Suppressor macrophage treated with lipopolysaccharide for 4 hours (primary cell): Measurements from ENCODE around the gene TNNT1.
A peak's percentile ranks its signal among the peaks of the same experiment; 100 is the strongest.

Experiments
- DNase-seq: peaks from one replicate; pipeline ENCODE4 v3.0.0-alpha.2; 2020

The TNNT1 gene

DNA sequence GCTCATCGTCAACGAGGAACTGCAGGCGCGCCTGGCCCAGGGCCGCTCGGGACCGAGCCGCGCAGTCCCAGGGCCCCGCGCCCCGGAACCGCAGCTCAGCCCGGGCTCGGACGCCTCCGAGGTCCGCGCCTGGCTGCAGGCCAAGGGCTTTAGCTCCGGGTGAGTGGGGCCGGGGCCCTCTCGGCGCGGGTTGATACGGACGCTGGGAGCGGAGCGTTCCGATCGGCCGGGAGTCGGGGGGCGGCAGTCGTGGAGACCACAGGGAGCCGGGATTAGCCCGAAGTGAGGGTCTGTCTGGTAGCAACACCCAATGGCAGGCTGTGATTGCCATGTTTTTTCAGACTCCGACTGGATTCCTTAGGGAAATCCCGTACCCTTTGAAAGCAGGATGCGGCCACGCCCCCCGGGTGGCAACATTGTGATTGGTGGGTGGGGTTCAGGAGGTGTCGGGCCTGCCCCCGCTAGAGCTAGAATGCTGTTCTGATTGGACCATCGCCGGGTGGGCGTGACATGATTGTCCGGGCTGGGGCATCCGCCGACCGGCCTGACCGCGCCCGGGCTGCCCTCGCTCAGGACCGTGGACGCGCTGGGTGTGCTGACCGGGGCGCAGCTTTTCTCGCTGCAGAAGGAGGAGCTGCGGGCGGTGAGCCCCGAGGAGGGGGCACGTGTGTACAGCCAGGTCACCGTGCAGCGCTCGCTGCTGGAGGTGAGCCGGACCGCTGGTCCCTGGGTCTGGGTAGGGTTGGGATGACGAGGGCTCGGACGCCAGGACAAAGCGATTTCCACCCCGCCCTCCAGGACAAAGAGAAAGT, 62.1 kb downstream of the TNNT1 start:
- DNase-seq = peak; percentile 81

DNA sequence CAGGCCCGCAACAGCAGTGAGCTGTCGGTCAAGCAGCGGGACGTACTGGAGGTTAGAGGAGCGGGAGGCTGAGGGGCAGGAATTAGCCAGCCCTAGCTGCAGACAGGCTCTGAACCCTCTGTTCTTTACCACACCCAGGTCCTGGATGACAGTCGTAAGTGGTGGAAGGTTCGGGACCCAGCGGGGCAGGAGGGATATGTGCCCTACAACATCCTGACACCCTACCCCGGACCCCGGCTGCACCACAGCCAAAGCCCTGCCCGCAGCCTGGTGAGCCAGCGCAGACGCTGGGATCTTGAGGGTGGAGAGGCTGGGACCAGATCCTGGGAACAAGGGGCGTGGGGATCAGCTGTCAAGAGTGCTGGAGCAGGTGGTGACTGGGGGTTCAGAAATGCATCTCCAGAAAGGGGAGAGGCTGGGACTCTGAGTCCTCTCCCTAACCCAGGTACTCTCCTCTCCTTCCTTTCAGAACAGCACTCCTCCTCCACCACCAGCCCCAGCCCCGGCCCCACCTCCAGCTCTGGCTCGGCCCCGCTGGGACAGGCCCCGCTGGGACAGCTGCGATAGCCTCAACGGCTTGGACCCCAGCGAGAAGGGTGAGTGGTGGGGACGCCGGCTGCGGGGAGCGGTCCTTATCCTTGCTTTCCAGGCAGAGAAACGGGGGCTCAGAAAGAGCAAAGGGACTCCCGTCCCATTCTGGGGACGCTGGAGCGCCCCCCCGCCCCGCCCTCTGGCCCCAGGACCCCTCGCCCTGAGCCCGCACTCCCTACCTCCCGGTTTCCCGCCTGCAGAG, 62.9 kb downstream of the TNNT1 start:
- no peak for DNase-seq

DNA sequence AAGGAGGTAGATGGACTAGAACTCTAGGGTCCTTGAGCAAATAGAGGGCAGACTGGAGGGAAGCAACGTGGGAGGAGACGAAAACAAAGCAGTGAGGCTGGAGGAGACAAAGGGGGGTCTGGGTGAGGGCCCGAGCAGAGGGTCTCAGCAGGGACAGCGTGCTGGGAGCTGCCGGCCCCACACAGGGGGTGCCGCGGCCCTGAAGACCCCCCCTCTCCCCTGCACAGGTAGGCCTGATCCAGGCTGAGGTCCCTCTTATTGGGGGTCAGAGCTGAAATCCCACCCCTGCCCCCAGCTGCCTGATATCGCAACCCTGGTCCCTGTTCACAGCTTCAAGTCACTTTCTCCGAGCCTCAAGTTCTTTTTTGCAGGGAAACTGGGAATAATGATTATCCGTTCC, 64.6 kb downstream of the TNNT1 start:
- DNase-seq = no peak

DNA sequence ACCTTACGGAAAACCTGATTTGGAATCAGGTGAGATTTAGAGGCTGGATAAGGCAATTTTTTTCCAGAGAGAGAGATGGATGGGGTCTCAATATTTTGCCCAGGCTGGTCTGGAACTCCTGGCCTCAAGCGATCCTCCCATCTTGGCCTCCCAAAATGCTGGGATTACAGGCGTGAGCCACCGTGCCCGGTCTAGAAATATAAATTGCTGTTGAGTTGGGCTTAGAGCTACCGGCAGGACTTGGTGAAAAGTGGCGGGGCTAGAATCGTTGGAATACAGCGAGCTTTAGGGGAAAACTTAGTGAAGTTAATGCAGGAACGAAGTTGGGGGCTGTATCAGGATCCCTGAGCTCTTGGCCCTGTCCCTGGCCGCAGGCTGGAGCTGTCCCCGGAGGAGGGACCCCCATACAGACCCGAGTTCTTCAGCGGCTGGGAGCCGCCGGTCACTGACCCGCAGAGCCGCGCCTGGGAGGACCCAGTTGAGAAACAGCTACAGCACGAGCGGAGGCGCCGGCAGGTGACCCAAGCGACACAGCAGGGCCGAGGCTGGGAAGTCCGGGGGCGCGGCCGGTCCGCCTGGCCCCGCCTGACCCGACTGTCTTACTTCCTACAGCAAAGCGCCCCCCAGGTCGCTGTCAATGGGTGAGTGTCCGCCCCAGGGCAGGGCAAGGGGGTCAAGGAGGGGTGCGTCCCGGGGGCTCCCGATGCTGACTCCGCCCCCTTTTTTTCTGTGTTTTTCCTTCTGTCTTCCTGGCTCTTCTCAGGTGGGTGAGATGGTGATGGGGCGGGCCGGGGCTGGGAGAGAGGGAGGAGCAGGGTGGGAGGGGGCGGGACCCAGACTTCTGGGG, 65.8 kb downstream of the TNNT1 start:
- DNase-seq = no peak
